Mesenchymal stem cell (in vitro differentiated cells and primary cell): ENCODE data around the gene CDC37.

ENCODE experiments used
- DNase-seq: peaks from one replicate; pipeline ENCODE4 v3.0.0-alpha.2; 2013
- H2AFZ ChIP-seq: one replicate; pipeline ENCODE4 v1.6.1; 2013; ENCODE audit warnings: low read depth, mild to moderate bottlenecking, control low read depth, inconsistent platforms, low read length, moderate library complexity
- H2AK5ac ChIP-seq: 2 replicates; pipeline ENCODE4 v1.6.1; 2013; ENCODE audit warnings: low read length, moderate library complexity, mild to moderate bottlenecking, inconsistent platforms; ENCODE audit not compliant: severe bottlenecking
- H2BK120ac ChIP-seq: one replicate; pipeline ENCODE4 v1.6.1; 2013; ENCODE audit warnings: low read depth, mild to moderate bottlenecking, inconsistent platforms, low read length, moderate library complexity
- H2BK12ac ChIP-seq, 2 experiments: one replicate each; pipeline ENCODE4 v1.6.1; 2013; ENCODE audit warnings: inconsistent platforms in 2 of 2, low read length in 2 of 2, mild to moderate bottlenecking in 2 of 2, moderate library complexity in 2 of 2, control low read depth in 1 of 2
- H2BK15ac ChIP-seq: one replicate; pipeline ENCODE4 v1.6.1; 2013; ENCODE audit warnings: mild to moderate bottlenecking, low read depth, inconsistent platforms; ENCODE audit not compliant: poor library complexity, severe bottlenecking
- H2BK5ac ChIP-seq: 2 replicates; pipeline ENCODE4 v1.6.1; 2013; ENCODE audit warnings: low read depth, mild to moderate bottlenecking, low read length, control low read depth, inconsistent platforms; ENCODE audit not compliant: poor library complexity, severe bottlenecking
- H3K14ac ChIP-seq, 2 experiments: one replicate each; pipeline ENCODE4 v1.6.1; 2013; ENCODE audit warnings: inconsistent platforms in 2 of 2, low read length in 2 of 2, control low read depth in 1 of 2, mild to moderate bottlenecking in 1 of 2, moderate library complexity in 1 of 2
- H3K18ac ChIP-seq, 2 experiments: one replicate each; pipeline ENCODE4 v1.6.1; 2013; ENCODE audit warnings: inconsistent platforms in 2 of 2, low read length in 2 of 2, control low read depth in 1 of 2, low read depth in 1 of 2, mild to moderate bottlenecking in 1 of 2
- H3K23ac ChIP-seq, 2 experiments: one replicate each; pipeline ENCODE4 v1.6.1; 2013; ENCODE audit warnings: inconsistent platforms in 2 of 2, low read length in 2 of 2, mild to moderate bottlenecking in 2 of 2, moderate library complexity in 2 of 2, control low read depth in 1 of 2
- H3K27ac ChIP-seq: 2 replicates; pipeline ENCODE4 v1.5.1; 2013; ENCODE audit warnings: mild to moderate bottlenecking, moderate library complexity, low read length, control low read depth, inconsistent platforms; ENCODE audit not compliant: poor library complexity, severe bottlenecking
- H3K27me3 ChIP-seq, 2 experiments: 2 replicates each; pipeline versions ENCODE4 v1.6.1 to v1.7.0; 2013; ENCODE audit warnings: low read length in 2 of 2, mild to moderate bottlenecking in 2 of 2, moderate library complexity in 2 of 2, control low read depth in 1 of 2, inconsistent platforms in 1 of 2; ENCODE audit not compliant: control insufficient read depth in 1 of 2, insufficient read depth in 1 of 2
- H3K36me3 ChIP-seq, 2 experiments: 2 replicates each; pipeline versions ENCODE4 v1.6.1 to v1.7.0; 2013; ENCODE audit warnings: low read length in 2 of 2, control low read depth in 1 of 2, inconsistent platforms in 1 of 2, low read depth in 1 of 2, mild to moderate bottlenecking in 1 of 2; ENCODE audit not compliant: insufficient read depth in 2 of 2, control insufficient read depth in 1 of 2
- H3K4ac ChIP-seq, 2 experiments: one replicate each; pipeline ENCODE4 v1.6.1; 2013; ENCODE audit warnings: inconsistent platforms in 2 of 2, low read length in 2 of 2, mild to moderate bottlenecking in 2 of 2, moderate library complexity in 2 of 2, control low read depth in 1 of 2, low read depth in 1 of 2
- H3K4me1 ChIP-seq: 2 replicates; pipeline ENCODE4 v1.6.1; 2013; ENCODE audit warnings: low read depth, low read length, control low read depth; ENCODE audit not compliant: control insufficient read depth, insufficient read depth
- H3K4me2 ChIP-seq: 2 replicates; pipeline ENCODE4 v1.6.1; 2013; ENCODE audit warnings: low read length, mild to moderate bottlenecking, inconsistent platforms; ENCODE audit not compliant: poor library complexity, severe bottlenecking
- H3K4me3 ChIP-seq, 2 experiments: 2 replicates each; pipeline versions ENCODE4 v1.5.1 to v1.7.0; 2013; ENCODE audit warnings: low read length in 2 of 2, mild to moderate bottlenecking in 2 of 2, control low read depth in 1 of 2, low read depth in 1 of 2; ENCODE audit not compliant: insufficient read depth in 1 of 2
- H3K79me1 ChIP-seq: replicated peaks from 2 replicates; pipeline ENCODE4 v1.6.1; 2013; ENCODE audit warnings: mild to moderate bottlenecking, control low read depth, low read length, inconsistent platforms; ENCODE audit not compliant: poor library complexity, severe bottlenecking
- H3K9ac ChIP-seq: 2 replicates; pipeline ENCODE4 v1.7.0; 2013; ENCODE audit warnings: mild to moderate bottlenecking, low read length, moderate library complexity
- H3K9me3 ChIP-seq: 2 replicates; pipeline ENCODE4 v1.7.0; 2013; ENCODE audit warnings: mild to moderate bottlenecking, low read length; ENCODE audit not compliant: control insufficient read depth
- H4K8ac ChIP-seq: one replicate; pipeline ENCODE4 v1.6.1; 2013; ENCODE audit warnings: inconsistent platforms, mild to moderate bottlenecking, low read length, moderate library complexity
- H4K91ac ChIP-seq: one replicate; pipeline ENCODE4 v1.6.1; 2013; ENCODE audit warnings: mild to moderate bottlenecking, low read length, inconsistent platforms
- WGBS: methylation state at CpG from one replicate; pipeline ENCODE4 v1.1.7; 2013; ENCODE audit warnings: mixed read lengths; 5-methylcytosine and 5-hydroxymethylcytosine counted together

The CDC37 gene

GRCh38 chr19:10419646-10420443 is 16.5 kb upstream of the CDC37 start:
- Histone ChIP-seq H2AK5ac (no peak overlapping the region), H4K91ac (no peak overlapping the region), H3K27ac (no peak overlapping the region), H3K4ac (no peak overlapping the region), H3K18ac (peak overlapping the region in 1 of 2 experiments; percentile 5), H3K4me2 (peak overlapping the region; percentile 64), H2BK15ac (no peak overlapping the region), H3K4me1 (peaks cover 46% of the 10 kb centered on the region), H2BK120ac (no peak overlapping the region), H2BK5ac (no peak overlapping the region), H3K23ac (no peak overlapping the region), H3K4me3 (peak overlapping the region; percentile 44 to 52), H4K8ac (no peak overlapping the region), H3K36me3 (no peaks in the 10 kb centered on the region), H3K79me1 (no peaks in the 10 kb centered on the region), H2AFZ (no peak overlapping the region), H3K9me3 (no peaks in the 10 kb centered on the region), H3K14ac (no peak overlapping the region), H2BK12ac (no peak overlapping the region), H3K27me3 (peaks cover 73 to 78% of the 10 kb centered on the region in 2 experiments), H3K9ac (peak overlapping the region; percentile 33)
- DNase-seq = peak; percentile 83
- WGBS = 1% methylated on average over 54 of the region's 61 CpGs

DNA sequence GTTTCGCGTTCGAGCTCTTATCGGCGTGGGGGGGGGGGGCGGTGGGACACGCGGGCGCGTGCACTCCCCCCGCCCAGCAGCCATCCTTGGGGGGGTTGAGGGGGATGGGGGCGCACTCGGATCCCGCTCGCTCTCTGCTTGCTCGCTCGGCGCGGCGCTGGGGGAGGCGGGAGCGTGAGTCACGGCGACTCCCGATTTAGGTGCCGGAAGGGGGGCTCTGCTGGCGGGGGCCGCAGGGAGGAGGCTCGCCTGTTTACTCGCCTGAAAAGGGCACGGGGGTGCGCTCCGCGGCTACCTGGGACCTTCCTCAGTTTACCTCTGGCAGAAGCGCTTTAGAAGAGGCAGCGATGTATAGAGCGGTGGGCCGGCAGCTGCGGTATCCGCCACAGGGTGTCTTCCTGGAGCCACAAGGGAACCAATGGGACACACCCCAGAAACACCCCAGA is 15.9 kb upstream of the CDC37 start:
- Histone ChIP-seq H3K4me1 (peaks cover 42% of the 10 kb centered on the region), H3K79me1 (no peaks in the 10 kb centered on the region), H3K9me3 (peaks cover 3% of the 10 kb centered on the region), H2BK15ac (no peak overlapping the region), H2BK5ac (no peak overlapping the region), H3K14ac (no peak overlapping the region), H3K18ac (peak overlapping the region in 1 of 2 experiments; percentile 5), H2BK120ac (no peak overlapping the region), H3K23ac (no peak overlapping the region), H4K91ac (no peak overlapping the region), H3K36me3 (no peaks in the 10 kb centered on the region), H3K4me3 (peak overlapping the region; percentile 35 to 52), H3K9ac (peak overlapping the region; percentile 33), H2BK12ac (no peak overlapping the region), H2AK5ac (no peak overlapping the region), H2AFZ (no peak overlapping the region), H3K4ac (peak overlapping the region in 1 of 2 experiments; percentile 69), H3K27ac (no peak overlapping the region), H4K8ac (no peak overlapping the region), H3K4me2 (peak overlapping the region; percentile 64), H3K27me3 (peaks cover 69 to 73% of the 10 kb centered on the region in 2 experiments)
- DNase-seq = no peak
- WGBS = 1% methylated on average over 30 of the region's 40 CpGs

DNA sequence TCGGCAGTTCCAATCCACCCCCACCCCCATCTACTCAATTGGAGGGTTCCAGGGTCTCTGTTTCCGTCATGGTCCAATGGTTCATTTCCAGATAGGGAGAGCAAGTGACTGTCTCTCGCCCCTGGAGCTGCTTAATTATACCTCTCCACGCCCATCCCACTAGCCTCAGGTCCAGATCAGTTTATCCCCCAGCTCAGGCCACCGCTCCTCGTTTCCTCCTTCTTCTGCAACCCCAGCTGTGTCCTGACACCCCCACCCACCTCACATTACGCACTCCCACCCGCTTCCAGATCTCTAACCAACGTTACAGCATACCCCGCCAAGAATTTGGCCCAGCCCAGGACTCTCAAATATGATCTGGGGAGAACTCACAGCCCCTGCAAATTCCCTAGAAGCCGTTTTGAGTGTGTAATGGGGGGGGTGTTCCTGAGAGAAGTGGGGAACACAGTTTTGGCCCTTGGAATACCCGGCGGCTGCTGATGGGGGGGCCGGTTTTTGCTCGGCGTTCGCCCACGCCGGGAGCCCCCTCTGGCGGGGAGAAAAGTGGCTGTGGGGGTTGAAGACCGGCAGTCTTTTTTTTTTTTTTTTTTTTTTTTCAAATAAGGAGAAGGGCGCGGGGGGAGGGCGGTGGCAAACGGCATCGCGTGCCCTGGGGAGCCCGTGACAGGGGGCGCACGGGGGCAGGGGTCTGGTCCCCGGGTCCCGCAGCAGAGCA is 15.3 kb upstream of the CDC37 start:
- H3K14ac ChIP-seq = no peak overlapping the region
- no peak overlapping the region for H3K4me3 ChIP-seq
- H3K27me3 ChIP-seq = peaks cover 63 to 68% of the 10 kb centered on the region in 2 experiments
- no peak overlapping the region for H4K8ac ChIP-seq
- no peaks in the 10 kb centered on the region for H3K36me3 ChIP-seq
- no peak overlapping the region for H3K9ac ChIP-seq
- peaks cover 38% of the 10 kb centered on the region for H3K4me1 ChIP-seq
- no peak overlapping the region for H3K27ac ChIP-seq
- H2BK12ac ChIP-seq = no peak overlapping the region
- H3K9me3 ChIP-seq = peaks cover 3% of the 10 kb centered on the region
- no peak overlapping the region for H2AK5ac ChIP-seq
- H3K23ac ChIP-seq = no peak overlapping the region
- no peak overlapping the region for H2BK120ac ChIP-seq
- no peak overlapping the region for H3K18ac ChIP-seq
- no peak overlapping the region for H2BK15ac ChIP-seq
- H4K91ac ChIP-seq = no peak overlapping the region
- DNase-seq = no peak
- no peak overlapping the region for H2BK5ac ChIP-seq
- no peak overlapping the region for H3K4me2 ChIP-seq
- WGBS = 3% methylated on average over 26 of the region's 32 CpGs
- no peaks in the 10 kb centered on the region for H3K79me1 ChIP-seq
- H3K4ac ChIP-seq = no peak overlapping the region
- H2AFZ ChIP-seq = no peak overlapping the region

GRCh38 chr19:10418235-10418484 is 14.8 kb upstream of the CDC37 start:
- WGBS = 0% methylated on average over 3 of the region's 3 CpGs
- DNase-seq = no peak
- Histone ChIP-seq H2BK120ac (no peak overlapping the region), H2BK12ac (no peak overlapping the region), H3K9me3 (peaks cover 3% of the 10 kb centered on the region), H3K4me3 (no peak overlapping the region), H3K27me3 (peaks cover 58 to 63% of the 10 kb centered on the region in 2 experiments), H3K4me1 (peaks cover 38% of the 10 kb centered on the region), H3K9ac (no peak overlapping the region), H3K4ac (no peak overlapping the region), H2BK5ac (no peak overlapping the region), H3K14ac (no peak overlapping the region), H4K91ac (no peak overlapping the region), H2BK15ac (no peak overlapping the region), H2AK5ac (no peak overlapping the region), H2AFZ (no peak overlapping the region), H3K79me1 (no peaks in the 10 kb centered on the region), H4K8ac (no peak overlapping the region), H3K36me3 (no peaks in the 10 kb centered on the region), H3K18ac (no peak overlapping the region), H3K27ac (no peak overlapping the region), H3K4me2 (no peak overlapping the region), H3K23ac (no peak overlapping the region)
